Ovary (tissue), 9 donors: ENCODE data around the gene IGLL1. TPM values are rescaled to one million over a fixed set of nuclear protein-coding genes. Genes with fewer than 3 reads are reported as not detected.

Experiments
- DNase-seq, 5 donors: peaks; one replicate each; pipeline ENCODE4 v3.0.0-alpha.2; 2019 to 2020
- H3K27ac ChIP-seq, 2 donors: fragments of 200-600 bp; one replicate each; pipeline versions ENCODE4 v1.5.1 to v1.8.0; 2019 to 2022
- H3K27me3 ChIP-seq: fragments of 200-600 bp; one replicate; pipeline ENCODE4 v1.8.0; 2022
- H3K36me3 ChIP-seq: fragments of 200-600 bp; sonication (generic); one replicate; pipeline ENCODE4 v1.5.1; 2019
- H3K4me1 ChIP-seq: one replicate; pipeline ENCODE4 v1.8.1; 2013; ENCODE audit warnings: mild to moderate bottlenecking, moderate library complexity; ENCODE audit not compliant: insufficient read depth
- H3K4me3 ChIP-seq: fragments of 200-600 bp; sonication (generic); one replicate; pipeline ENCODE4 v1.5.1; 2017
- H3K9me3 ChIP-seq, 2 donors: fragments of 200-600 bp in 1 of 2; sonication (generic) in 1 of 2; one replicate each; pipeline versions ENCODE4 v1.5.1 to v1.8.1; 2013 to 2019; ENCODE audit warnings: mild to moderate bottlenecking in 1 of 2, moderate library complexity in 1 of 2
- CTCF ChIP-seq, 3 donors: fragments of 450-650 bp in 2 of 3; fragments of 200-600 bp in 1 of 3; IDR thresholded peaks; one replicate each; pipeline versions ENCODE4 v1.5.1 to v1.8.0; 2016 to 2022; ENCODE audit warnings: antibody characterized with exemption in 3 of 3, mild to moderate bottlenecking in 1 of 3
- EP300 ChIP-seq: sonication (generic); formaldehyde crosslinking; IDR thresholded peaks from one replicate; pipeline ENCODE4 v1.6.1; 2017; ENCODE audit warnings: antibody characterized with exemption
- POLR2A ChIP-seq: fragments of 450-650 bp; IDR thresholded peaks from one replicate; pipeline ENCODE4 v1.6.1; 2017; ENCODE audit warnings: antibody characterized with exemption, mild to moderate bottlenecking, moderate library complexity
- WGBS, 3 donors: extraction: QIAGEN DNeasy Blood & Tissue Kit in 1 of 3; methylation state at CpG; one replicate each; pipeline versions ENCODE4 v1.1.5 to v1.1.7; 2013 to 2017; 5-methylcytosine and 5-hydroxymethylcytosine counted together
- intact Hi-C, 4 donors: fragments of 100-400 bp; cut with DNase I; formaldehyde crosslinking; loops; one replicate each; pipeline versions ENCODE4 v1.11.0 to v1.15.1; 2022 to 2023
- polyA plus RNA-seq, 2 donors: library from polyadenylated mRNA; stranded (reverse); fragments of 200-250 nt in 1 of 2; fragments of 350-450 nt in 1 of 2; fragmentation: Illumina TruSeq in 1 of 2; extraction: RNeasy Lipid Tissue Mini Kit (QIAGEN cat#74804) in 1 of 2; gene quantifications; one replicate each; pipeline ENCODE4 v1.2.3, GENCODE V29; 2013 to 2014
- total RNA-seq, 7 donors: library from RNA; depleted of rRNA in 2 of 7; stranded (reverse); fragments of >200 nt in 2 of 7; fragmentation: NEBNext Ultra II Directional in 3 of 7; extraction: Animal tissue kit (Norgen Biotek cat#: 25700) in 3 of 7; gene quantifications; one replicate each; pipeline versions ENCODE4 v1.1.0 to v1.2.4, GENCODE V29; 2016 to 2023
- donor health status: DM: no; HTN: no; CAD: no; lungs with moderate emphysema.
- donor health status: DM: no; HTN: no; CAD: no.
- donor health status: Bipolar disorder and iron deficiency.
- donor health status: DM: yes; HTN: yes; CAD: no.
- donor health status: DM: no; HTN: no; CAD: no.
- donor health status: DM: yes; HTN: yes; CAD: no.

The IGLL1 gene
- total and polyA plus RNA-seq, 9 donors, result 0.34 TPM; not detected in 8

- 60 to 67% (median 63%) methylated on average over 7 of the region's 7 CpGs for WGBS, 3 donors
- Histone ChIP-seq H3K9me3 (no peaks in the 10 kb centered on the region), H3K4me3 (no peak overlapping the region), H3K4me1 (no peaks in the 10 kb centered on the region), H3K27ac (no peak overlapping the region), H3K27me3 (no peaks in the 10 kb centered on the region), H3K36me3 (no peaks in the 10 kb centered on the region)
- no peak for TF ChIP-seq POLR2A
- no peak for TF ChIP-seq EP300
- TF ChIP-seq CTCF (IDR thresholded peaks at IDR 0.05), result no peak
- intact Hi-C loops, result no loop called here
- no peak for DNase-seq
Observed at GRCh38 chr22:23556026-23556620, 24.0 kb downstream of the IGLL1 start.

- no peaks in the 10 kb centered on the region for H3K9me3 ChIP-seq
- 73 to 79% (median 75%) methylated on average over 8 of the region's 8 CpGs for WGBS, 3 donors
- TF ChIP-seq POLR2A (no peak), CTCF (IDR thresholded peaks at IDR 0.05) (no peak), EP300 (no peak)
- no peak overlapping the region for H3K4me3 ChIP-seq
- no peaks in the 10 kb centered on the region for H3K27me3 ChIP-seq
- H3K4me1 ChIP-seq, result no peaks in the 10 kb centered on the region
- H3K36me3 ChIP-seq, result no peaks in the 10 kb centered on the region
- intact Hi-C loops, result no loop called here
- no peak overlapping the region for H3K27ac ChIP-seq
- no peak for DNase-seq
Observed at GRCh38 chr22:23555118-23555517, 25.0 kb downstream of the IGLL1 start.

- Histone ChIP-seq H3K4me1 (no peaks in the 10 kb centered on the region), H3K27ac (no peak overlapping the region), H3K36me3 (no peaks in the 10 kb centered on the region), H3K27me3 (no peaks in the 10 kb centered on the region), H3K9me3 (no peaks in the 10 kb centered on the region), H3K4me3 (no peak overlapping the region)
- intact Hi-C loops, result no loop called here
- TF ChIP-seq CTCF (IDR thresholded peaks at IDR 0.05), result no peak
- no peak for TF ChIP-seq POLR2A
- TF ChIP-seq EP300, result no peak
- 81 to 89% (median 83%) methylated on average over 21 of the region's 21 CpGs for WGBS, 3 donors
- no peak for DNase-seq
Observed at GRCh38 chr22:23553924-23554870, 25.9 kb downstream of the IGLL1 start.

GRCh38 chr22:23553438-23553837 lies 26.7 kb downstream of the IGLL1 start:
- TF ChIP-seq POLR2A (no peak), EP300 (no peak), CTCF (IDR thresholded peaks at IDR 0.05) (no peak)
- no peak for DNase-seq
- no peaks in the 10 kb centered on the region for H3K9me3 ChIP-seq
- 69 to 75% (median 73%) methylated on average over 5 of the region's 5 CpGs for WGBS, 3 donors
- intact Hi-C loops, result no loop called here
- H3K4me3 ChIP-seq, result no peak overlapping the region
- no peaks in the 10 kb centered on the region for H3K4me1 ChIP-seq
- H3K36me3 ChIP-seq, result no peaks in the 10 kb centered on the region
- no peak overlapping the region for H3K27ac ChIP-seq
- no peaks in the 10 kb centered on the region for H3K27me3 ChIP-seq
